Effector memory CD4-positive, alpha-beta T cell (primary cell): ENCODE results near the gene OR10G7.

Experiments
- DNase-seq, 3 donors: peaks; one replicate each; pipeline ENCODE4 v3.0.0-alpha.2; 2020
- H3K27ac ChIP-seq: 2 replicates; pipeline ENCODE4 v1.7.0; 2013; ENCODE audit warnings: mild to moderate bottlenecking, low read length, moderate library complexity; ENCODE audit not compliant: insufficient read depth, poor library complexity, severe bottlenecking
- H3K27me3 ChIP-seq: replicated peaks from 2 replicates; pipeline ENCODE4 v1.7.0; 2013; ENCODE audit warnings: mild to moderate bottlenecking, low read length; ENCODE audit not compliant: insufficient read depth, control insufficient read depth, poor library complexity, severe bottlenecking
- H3K36me3 ChIP-seq: 2 replicates; pipeline ENCODE4 v1.7.0; 2013; ENCODE audit warnings: mild to moderate bottlenecking, low read length, moderate library complexity; ENCODE audit not compliant: control insufficient read depth, insufficient read depth
- H3K4me1 ChIP-seq: 2 replicates; pipeline ENCODE4 v1.7.0; 2013; ENCODE audit warnings: low read length, mild to moderate bottlenecking; ENCODE audit not compliant: control insufficient read depth, insufficient read depth, poor library complexity, severe bottlenecking
- H3K4me3 ChIP-seq: 2 replicates; pipeline ENCODE4 v1.7.0; 2013; ENCODE audit warnings: low read length, low read depth, mild to moderate bottlenecking; ENCODE audit not compliant: insufficient read depth, poor library complexity, severe bottlenecking
- H3K9me3 ChIP-seq: 2 replicates; pipeline ENCODE4 v1.7.0; 2013; ENCODE audit warnings: mild to moderate bottlenecking, low read length, moderate library complexity; ENCODE audit not compliant: control insufficient read depth
- total RNA-seq, 3 donors: gene quantifications; one replicate each; lab custom pipeline; 2026; lab: John Stamatoyannopoulos, UW

Gene OR10G7
- total RNA-seq: 0 reads per million in 3 donors

DNA sequence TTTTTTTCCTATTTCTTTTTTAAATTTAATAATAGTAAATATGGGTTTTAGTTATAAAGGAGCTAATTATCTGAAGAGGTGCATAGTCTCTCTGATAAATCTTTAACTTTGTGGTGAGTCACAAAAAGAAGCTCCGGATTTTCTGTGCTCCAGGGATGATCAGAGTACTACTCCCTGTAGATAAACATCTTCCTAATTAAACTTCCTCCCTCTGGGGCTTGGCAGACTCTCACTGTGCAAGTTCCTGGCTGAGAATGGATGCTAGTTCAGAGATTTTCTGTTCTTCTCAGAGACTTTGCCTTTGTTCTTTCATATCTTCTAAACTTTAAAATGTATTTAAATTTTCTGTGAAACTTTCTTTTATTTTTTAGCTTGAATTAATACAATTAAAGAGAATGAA lies at the start of gene OR10G7:
Gene OR10G7 (minus strand): TSS at position 72 of the 400 bp plus-strand sequence. CDS start 2,324 bp downstream, outside the sequence.
- H3K4me1 ChIP-seq: no peaks in the 10 kb centered on the region
- H3K9me3 ChIP-seq: no peaks in the 10 kb centered on the region
- no peak within 1 kb of the TSS for H3K4me3 ChIP-seq
- H3K27ac ChIP-seq: no peak within 1 kb of the TSS
- DNase-seq: no peak
- H3K27me3 ChIP-seq: no peaks in the 10 kb centered on the region
- no peaks in the 10 kb centered on the region for H3K36me3 ChIP-seq

DNA sequence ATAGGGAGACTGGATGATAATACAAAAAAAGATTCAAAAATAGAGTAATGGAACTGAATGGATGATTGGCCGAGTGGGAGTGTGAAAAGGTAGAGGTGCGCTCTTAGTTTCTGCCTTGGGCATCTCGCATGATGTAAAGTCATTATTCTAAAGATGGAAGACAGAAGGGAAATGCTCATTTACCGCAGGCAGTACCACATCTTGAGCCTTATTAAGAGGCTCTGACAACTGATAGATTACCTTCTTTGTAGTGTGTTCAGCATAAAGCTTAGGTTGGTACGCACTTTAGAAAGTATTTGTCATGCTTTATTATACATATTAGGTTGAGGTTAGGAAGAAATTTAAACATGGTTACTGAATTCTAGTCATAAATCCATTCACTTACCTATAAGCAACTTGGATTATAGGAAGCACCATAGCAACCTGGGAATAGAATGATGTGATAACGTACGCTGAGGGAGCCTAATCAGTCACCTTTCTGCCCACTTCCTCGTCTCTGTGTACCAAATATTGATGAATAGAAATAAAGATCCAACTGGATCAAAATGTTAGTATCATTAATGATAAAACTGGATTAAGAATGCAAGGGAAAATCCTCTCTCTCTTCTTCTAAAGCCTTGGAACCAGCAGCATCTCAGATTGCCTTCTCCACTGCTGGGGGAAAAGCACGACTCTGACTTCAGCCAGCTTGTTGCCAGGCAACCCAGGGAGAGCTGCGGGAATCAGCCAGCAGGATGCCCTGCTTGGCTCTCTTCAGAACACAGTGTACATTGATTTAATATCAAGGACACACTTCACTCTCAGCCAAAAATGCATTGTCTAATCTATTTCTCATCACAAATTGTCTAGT lies 45.1 kb upstream of the OR10G7 start:
- Histone ChIP-seq H3K4me1 (no peaks in the 10 kb centered on the region), H3K27me3 (no peaks in the 10 kb centered on the region), H3K36me3 (no peaks in the 10 kb centered on the region), H3K4me3 (no peak overlapping the region), H3K27ac (no peak overlapping the region), H3K9me3 (no peaks in the 10 kb centered on the region)
- no peak for DNase-seq

DNA sequence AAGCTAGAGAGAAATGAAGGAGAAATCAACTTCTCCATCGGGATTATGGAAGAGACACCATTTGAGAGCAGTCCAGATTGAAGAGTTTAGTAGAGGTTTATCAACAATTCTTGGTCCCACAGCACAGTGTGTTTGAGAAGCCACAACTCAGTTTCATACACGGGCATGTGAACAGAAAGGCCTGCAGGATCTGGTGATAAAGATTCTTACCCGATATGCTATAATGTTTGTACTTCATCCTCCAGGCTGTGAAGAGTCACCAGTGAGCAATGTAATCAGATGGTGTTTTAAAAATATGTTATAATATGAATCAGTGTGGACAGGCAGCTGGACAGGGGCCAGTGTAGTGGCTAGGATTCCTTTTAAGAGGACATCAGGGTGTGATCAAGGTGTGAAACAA lies 44.5 kb upstream of the OR10G7 start:
- Histone ChIP-seq H3K4me3 (no peak overlapping the region), H3K9me3 (no peaks in the 10 kb centered on the region), H3K27ac (no peak overlapping the region), H3K4me1 (no peaks in the 10 kb centered on the region), H3K36me3 (no peaks in the 10 kb centered on the region), H3K27me3 (no peaks in the 10 kb centered on the region)
- DNase-seq: no peak

DNA sequence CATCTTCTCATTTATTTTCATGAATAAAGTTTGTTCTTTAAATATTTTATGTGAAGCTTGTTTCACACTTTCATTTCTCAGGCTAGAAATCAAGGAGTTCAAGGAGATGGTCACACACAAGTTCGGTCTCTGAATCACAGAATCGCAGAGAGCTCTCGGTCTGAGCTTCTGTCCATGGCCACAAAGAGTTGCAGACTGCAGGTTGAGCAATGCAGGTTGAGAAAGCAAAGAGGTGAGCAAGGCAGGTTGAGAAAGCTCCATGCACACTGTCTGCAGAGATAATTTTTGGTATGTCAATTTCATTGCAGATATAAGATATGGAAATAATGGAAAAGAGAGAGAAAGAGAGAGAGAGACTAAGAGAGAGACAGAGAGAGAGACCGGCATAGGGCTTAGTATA lies 41.2 kb upstream of the OR10G7 start:
- Histone ChIP-seq H3K4me1 (no peaks in the 10 kb centered on the region), H3K9me3 (no peaks in the 10 kb centered on the region), H3K4me3 (no peak overlapping the region), H3K27ac (no peak overlapping the region), H3K27me3 (no peaks in the 10 kb centered on the region), H3K36me3 (no peaks in the 10 kb centered on the region)
- no peak for DNase-seq

- Histone ChIP-seq H3K36me3 (no peaks in the 10 kb centered on the region), H3K4me1 (no peaks in the 10 kb centered on the region), H3K27me3 (no peaks in the 10 kb centered on the region), H3K9me3 (no peaks in the 10 kb centered on the region), H3K27ac (no peak overlapping the region), H3K4me3 (no peak overlapping the region)
- no peak for DNase-seq
These were observed 40.4 kb upstream of the OR10G7 start for GRCh38 chr11:124081483-124081882.

- DNase-seq: no peak
- no peak overlapping the region for H3K27ac ChIP-seq
These were observed 39.3 kb upstream of the OR10G7 start for GRCh38 chr11:124080327-124081001.

GRCh38 chr11:124079631-124080326 lies 38.7 kb upstream of the OR10G7 start:
- no peak for DNase-seq
- H3K27ac ChIP-seq: no peak overlapping the region
- no peak overlapping the region for H3K4me3 ChIP-seq
- no peaks in the 10 kb centered on the region for H3K9me3 ChIP-seq
- no peaks in the 10 kb centered on the region for H3K27me3 ChIP-seq
- no peaks in the 10 kb centered on the region for H3K36me3 ChIP-seq
- no peaks in the 10 kb centered on the region for H3K4me1 ChIP-seq

More at GRCh38 chr11:124080327-124081001, 39.3 kb upstream of the OR10G7 start:
- Histone ChIP-seq H3K4me3 (no peak overlapping the region), H3K4me1 (no peaks in the 10 kb centered on the region), H3K27me3 (no peaks in the 10 kb centered on the region), H3K36me3 (no peaks in the 10 kb centered on the region), H3K9me3 (no peaks in the 10 kb centered on the region)

DNA sequence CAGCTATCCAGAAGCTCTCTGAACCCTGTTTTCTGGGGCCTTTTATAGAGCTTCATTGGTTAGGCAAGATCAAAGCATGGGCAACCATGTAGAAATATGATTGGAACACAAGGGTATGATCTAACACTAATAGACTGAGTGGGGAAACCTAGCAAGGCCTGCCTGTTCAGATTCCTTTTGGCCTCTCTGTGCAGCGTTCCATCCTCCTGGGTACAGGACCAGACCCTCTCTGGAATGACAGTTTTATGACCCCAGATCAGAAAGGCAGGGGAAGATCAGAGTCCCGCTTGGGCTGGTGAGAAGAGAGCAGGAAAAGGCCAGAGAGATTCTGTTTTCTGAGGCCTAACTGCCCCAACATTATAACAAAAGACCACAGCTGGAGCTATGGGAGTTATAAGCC lies 37.5 kb upstream of the OR10G7 start:
- Histone ChIP-seq H3K36me3 (no peaks in the 10 kb centered on the region), H3K9me3 (no peaks in the 10 kb centered on the region), H3K4me3 (no peak overlapping the region), H3K27me3 (no peaks in the 10 kb centered on the region), H3K27ac (no peak overlapping the region), H3K4me1 (no peaks in the 10 kb centered on the region)
- no peak for DNase-seq

DNA sequence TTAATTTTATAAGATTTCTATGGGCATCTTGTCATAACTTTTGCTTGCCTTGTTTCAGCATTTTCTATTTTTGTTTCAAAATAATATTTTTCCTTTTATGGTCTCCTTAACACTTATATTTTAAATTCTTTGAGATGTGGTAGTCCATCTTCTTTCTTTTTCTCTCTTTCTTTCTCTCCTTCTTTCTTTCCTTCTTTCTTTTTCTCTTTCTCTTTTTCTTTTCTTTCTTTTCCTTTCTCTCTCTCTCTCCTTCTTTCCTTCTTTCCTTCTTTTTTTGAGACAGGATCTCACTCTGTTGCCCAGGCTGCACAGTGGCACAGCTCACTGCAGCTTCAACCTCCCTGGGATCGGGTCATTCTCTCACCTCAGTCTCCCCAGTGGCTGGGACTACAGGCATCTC lies 36.1 kb upstream of the OR10G7 start:
- Histone ChIP-seq H3K27ac (no peak overlapping the region), H3K27me3 (no peaks in the 10 kb centered on the region), H3K9me3 (no peaks in the 10 kb centered on the region), H3K4me3 (no peak overlapping the region), H3K36me3 (no peaks in the 10 kb centered on the region), H3K4me1 (no peaks in the 10 kb centered on the region)
- DNase-seq: no peak
